ENCODE measurements around the gene RAB3IP. TPM values are rescaled to one million over a fixed set of nuclear protein-coding genes. Genes with fewer than 3 reads are reported as not detected.
A peak's percentile ranks its signal among the peaks of the same experiment; 100 is the strongest.

RAB3IP gene
- total and polyA plus RNA-seq, 2 donors: 22.8 to 25.8 TPM

- 99% methylated on average over 3 of the region's 3 CpGs for WGBS
Measured at GRCh38 chr12:69708649-69709048, 30.0 kb upstream of the RAB3IP start.

GRCh38 chr12:69712826-69713225 is 25.8 kb upstream of the RAB3IP start:
- Histone ChIP-seq H3K27me3 (ENCODE audit: control insufficient read depth in 2 of 2, insufficient read depth in 1 of 2, low read length in 1 of 2) (no peaks in the 10 kb centered on the region), H3K27ac (ENCODE audit: low read depth in 1 of 2, low read length in 1 of 2) (no peak overlapping the region), H3K4me3 (ENCODE audit: low read length in 2 of 2) (no peak overlapping the region), H3K9me3 (ENCODE audit: control insufficient read depth in 2 of 2, insufficient read depth in 1 of 2, low read length in 1 of 2) (no peaks in the 10 kb centered on the region), H3K36me3 (ENCODE audit: control insufficient read depth in 2 of 2, insufficient read depth in 2 of 2, low read length in 1 of 2) (no peaks in the 10 kb centered on the region), H3K4me1 (ENCODE audit: control insufficient read depth in 2 of 2, insufficient read depth in 2 of 2, low read length in 2 of 2) (no peaks in the 10 kb centered on the region)
- 98% methylated on average over 2 of the region's 2 CpGs for WGBS
- DNase-seq (ENCODE audit: low read depth in 6 of 9, low spot score in 9 of 9): no peak

More at GRCh38 chr12:69708649-69709048, 30.0 kb upstream of the RAB3IP start:
- Histone ChIP-seq H3K9me3 (ENCODE audit: control insufficient read depth in 2 of 2, insufficient read depth in 1 of 2, low read length in 1 of 2) (no peaks in the 10 kb centered on the region), H3K27ac (ENCODE audit: low read depth in 1 of 2, low read length in 1 of 2) (no peak overlapping the region), H3K4me3 (ENCODE audit: low read length in 2 of 2) (no peak overlapping the region), H3K27me3 (ENCODE audit: control insufficient read depth in 2 of 2, insufficient read depth in 1 of 2, low read length in 1 of 2) (no peaks in the 10 kb centered on the region), H3K4me1 (ENCODE audit: control insufficient read depth in 2 of 2, insufficient read depth in 2 of 2, low read length in 2 of 2) (no peaks in the 10 kb centered on the region), H3K36me3 (ENCODE audit: control insufficient read depth in 2 of 2, insufficient read depth in 2 of 2, low read length in 1 of 2) (no peaks in the 10 kb centered on the region)
- DNase-seq (ENCODE audit: low read depth in 6 of 9, low spot score in 9 of 9): no peak

GRCh38 chr12:69714542-69714941 is 24.1 kb upstream of the RAB3IP start:
- no peaks in the 10 kb centered on the region for H3K9me3 ChIP-seq (ENCODE audit: control insufficient read depth in 2 of 2, insufficient read depth in 1 of 2, low read length in 1 of 2)
- H3K4me3 ChIP-seq (ENCODE audit: low read length in 2 of 2): no peak overlapping the region
- H3K4me1 ChIP-seq (ENCODE audit: control insufficient read depth in 2 of 2, insufficient read depth in 2 of 2, low read length in 2 of 2): no peaks in the 10 kb centered on the region
- WGBS: 94% methylated on average over 3 of the region's 3 CpGs
- DNase-seq (ENCODE audit: low read depth in 6 of 9, low spot score in 9 of 9): no peak
- no peaks in the 10 kb centered on the region for H3K27me3 ChIP-seq (ENCODE audit: control insufficient read depth in 2 of 2, insufficient read depth in 1 of 2, low read length in 1 of 2)
- no peak overlapping the region for H3K27ac ChIP-seq (ENCODE audit: low read depth in 1 of 2, low read length in 1 of 2)
- H3K36me3 ChIP-seq (ENCODE audit: control insufficient read depth in 2 of 2, insufficient read depth in 2 of 2, low read length in 1 of 2): no peaks in the 10 kb centered on the region

- Histone ChIP-seq H3K27me3 (ENCODE audit: control insufficient read depth in 2 of 2, insufficient read depth in 1 of 2, low read length in 1 of 2) (no peaks in the 10 kb centered on the region), H3K36me3 (ENCODE audit: control insufficient read depth in 2 of 2, insufficient read depth in 2 of 2, low read length in 1 of 2) (no peaks in the 10 kb centered on the region), H3K4me1 (ENCODE audit: control insufficient read depth in 2 of 2, insufficient read depth in 2 of 2, low read length in 2 of 2) (no peaks in the 10 kb centered on the region), H3K9me3 (ENCODE audit: control insufficient read depth in 2 of 2, insufficient read depth in 1 of 2, low read length in 1 of 2) (no peaks in the 10 kb centered on the region), H3K4me3 (ENCODE audit: low read length in 2 of 2) (no peak overlapping the region), H3K27ac (ENCODE audit: low read depth in 1 of 2, low read length in 1 of 2) (no peak overlapping the region)
- 94% methylated on average over 1 of the region's 1 CpG for WGBS
- no peak for DNase-seq (ENCODE audit: low read depth in 6 of 9, low spot score in 9 of 9)
Measured at GRCh38 chr12:69719336-69720316, 19.0 kb upstream of the RAB3IP start.

GRCh38 chr12:69720750-69721149 is 17.9 kb upstream of the RAB3IP start:
- Histone ChIP-seq H3K4me1 (ENCODE audit: control insufficient read depth in 2 of 2, insufficient read depth in 2 of 2, low read length in 2 of 2) (no peaks in the 10 kb centered on the region), H3K27me3 (ENCODE audit: control insufficient read depth in 2 of 2, insufficient read depth in 1 of 2, low read length in 1 of 2) (no peaks in the 10 kb centered on the region), H3K9me3 (ENCODE audit: control insufficient read depth in 2 of 2, insufficient read depth in 1 of 2, low read length in 1 of 2) (no peaks in the 10 kb centered on the region), H3K36me3 (ENCODE audit: control insufficient read depth in 2 of 2, insufficient read depth in 2 of 2, low read length in 1 of 2) (no peaks in the 10 kb centered on the region), H3K27ac (ENCODE audit: low read depth in 1 of 2, low read length in 1 of 2) (no peak overlapping the region), H3K4me3 (ENCODE audit: low read length in 2 of 2) (no peak overlapping the region)
- DNase-seq (ENCODE audit: low read depth in 6 of 9, low spot score in 9 of 9): no peak
- WGBS: 95% methylated on average over 3 of the region's 3 CpGs

- 99% methylated on average over 4 of the region's 4 CpGs for WGBS
- no peak for DNase-seq (ENCODE audit: low read depth in 6 of 9, low spot score in 9 of 9)
- no peaks in the 10 kb centered on the region for H3K36me3 ChIP-seq (ENCODE audit: control insufficient read depth in 2 of 2, insufficient read depth in 2 of 2, low read length in 1 of 2)
- no peaks in the 10 kb centered on the region for H3K9me3 ChIP-seq (ENCODE audit: control insufficient read depth in 2 of 2, insufficient read depth in 1 of 2, low read length in 1 of 2)
- H3K4me1 ChIP-seq (ENCODE audit: control insufficient read depth in 2 of 2, insufficient read depth in 2 of 2, low read length in 2 of 2): no peaks in the 10 kb centered on the region
- H3K27ac ChIP-seq (ENCODE audit: low read depth in 1 of 2, low read length in 1 of 2): no peak overlapping the region
- no peak overlapping the region for H3K4me3 ChIP-seq (ENCODE audit: low read length in 2 of 2)
- H3K27me3 ChIP-seq (ENCODE audit: control insufficient read depth in 2 of 2, insufficient read depth in 1 of 2, low read length in 1 of 2): no peaks in the 10 kb centered on the region
Measured at GRCh38 chr12:69726922-69727321, 11.7 kb upstream of the RAB3IP start.

- Histone ChIP-seq H3K27me3 (ENCODE audit: control insufficient read depth in 2 of 2, insufficient read depth in 1 of 2, low read length in 1 of 2) (no peaks in the 10 kb centered on the region), H3K4me3 (ENCODE audit: low read length in 2 of 2) (no peak overlapping the region), H3K9me3 (ENCODE audit: control insufficient read depth in 2 of 2, insufficient read depth in 1 of 2, low read length in 1 of 2) (no peaks in the 10 kb centered on the region), H3K36me3 (ENCODE audit: control insufficient read depth in 2 of 2, insufficient read depth in 2 of 2, low read length in 1 of 2) (no peaks in the 10 kb centered on the region), H3K4me1 (ENCODE audit: control insufficient read depth in 2 of 2, insufficient read depth in 2 of 2, low read length in 2 of 2) (no peaks in the 10 kb centered on the region), H3K27ac (ENCODE audit: low read depth in 1 of 2, low read length in 1 of 2) (no peak overlapping the region)
- 83% methylated on average over 1 of the region's 1 CpG for WGBS
- no peak for DNase-seq (ENCODE audit: low read depth in 6 of 9, low spot score in 9 of 9)
Measured at GRCh38 chr12:69732088-69732487, 6.6 kb upstream of the RAB3IP start.

- DNase-seq (ENCODE audit: low read depth in 6 of 9, low spot score in 9 of 9): no peak
- peaks cover 3 to 4% of the 10 kb centered on the region in 2 donors for H3K4me1 ChIP-seq (ENCODE audit: control insufficient read depth in 2 of 2, insufficient read depth in 2 of 2, low read length in 2 of 2)
- H3K27ac ChIP-seq (ENCODE audit: low read depth in 1 of 2, low read length in 1 of 2): no peak overlapping the region
- no peaks in the 10 kb centered on the region for H3K9me3 ChIP-seq (ENCODE audit: control insufficient read depth in 2 of 2, insufficient read depth in 1 of 2, low read length in 1 of 2)
- no peak overlapping the region for H3K4me3 ChIP-seq (ENCODE audit: low read length in 2 of 2)
- H3K36me3 ChIP-seq (ENCODE audit: control insufficient read depth in 2 of 2, insufficient read depth in 2 of 2, low read length in 1 of 2): no peaks in the 10 kb centered on the region
- peaks cover 2% of the 10 kb centered on the region in 2 donors for H3K27me3 ChIP-seq (ENCODE audit: control insufficient read depth in 2 of 2, insufficient read depth in 1 of 2, low read length in 1 of 2)
- 88% methylated on average over 1 of the region's 1 CpG for WGBS
Measured at GRCh38 chr12:69733638-69734037, 5.0 kb upstream of the RAB3IP start.

GRCh38 chr12:69739287-69740191 is 879 bp downstream of the RAB3IP start:
- DNase-seq (ENCODE audit: low read depth in 6 of 9, low spot score in 9 of 9): peak; percentile 51 to 86 (median 63)
- peak overlapping the region; percentile 63 to 89 for H3K27ac ChIP-seq (ENCODE audit: low read depth in 1 of 2, low read length in 1 of 2)

More at GRCh38 chr12:69739287-69740191, 879 bp downstream of the RAB3IP start:
- Histone ChIP-seq H3K4me3 (ENCODE audit: low read length in 2 of 2) (peak overlapping the region; percentile 65 to 86), H3K27me3 (ENCODE audit: control insufficient read depth in 2 of 2, insufficient read depth in 1 of 2, low read length in 1 of 2) (peaks cover 2% of the 10 kb centered on the region in 2 donors), H3K9me3 (ENCODE audit: control insufficient read depth in 2 of 2, insufficient read depth in 1 of 2, low read length in 1 of 2) (no peaks in the 10 kb centered on the region), H3K36me3 (ENCODE audit: control insufficient read depth in 2 of 2, insufficient read depth in 2 of 2, low read length in 1 of 2) (no peaks in the 10 kb centered on the region), H3K4me1 (ENCODE audit: control insufficient read depth in 2 of 2, insufficient read depth in 2 of 2, low read length in 2 of 2) (peaks cover 3 to 4% of the 10 kb centered on the region in 2 donors)
- WGBS: under 1% methylated on average over 66 of the region's 66 CpGs

All from thymus (tissue), 11 donors.